Activated effector memory CD4-positive, alpha-beta T cell treated with Interleukin-2 at 50 U/mL for 16 hours (primary cell): ENCODE data around the gene GAL.

Experiments
- DNase-seq: peaks from one replicate; pipeline ENCODE4 v3.0.0-alpha.2; 2020

The GAL gene

DNA sequence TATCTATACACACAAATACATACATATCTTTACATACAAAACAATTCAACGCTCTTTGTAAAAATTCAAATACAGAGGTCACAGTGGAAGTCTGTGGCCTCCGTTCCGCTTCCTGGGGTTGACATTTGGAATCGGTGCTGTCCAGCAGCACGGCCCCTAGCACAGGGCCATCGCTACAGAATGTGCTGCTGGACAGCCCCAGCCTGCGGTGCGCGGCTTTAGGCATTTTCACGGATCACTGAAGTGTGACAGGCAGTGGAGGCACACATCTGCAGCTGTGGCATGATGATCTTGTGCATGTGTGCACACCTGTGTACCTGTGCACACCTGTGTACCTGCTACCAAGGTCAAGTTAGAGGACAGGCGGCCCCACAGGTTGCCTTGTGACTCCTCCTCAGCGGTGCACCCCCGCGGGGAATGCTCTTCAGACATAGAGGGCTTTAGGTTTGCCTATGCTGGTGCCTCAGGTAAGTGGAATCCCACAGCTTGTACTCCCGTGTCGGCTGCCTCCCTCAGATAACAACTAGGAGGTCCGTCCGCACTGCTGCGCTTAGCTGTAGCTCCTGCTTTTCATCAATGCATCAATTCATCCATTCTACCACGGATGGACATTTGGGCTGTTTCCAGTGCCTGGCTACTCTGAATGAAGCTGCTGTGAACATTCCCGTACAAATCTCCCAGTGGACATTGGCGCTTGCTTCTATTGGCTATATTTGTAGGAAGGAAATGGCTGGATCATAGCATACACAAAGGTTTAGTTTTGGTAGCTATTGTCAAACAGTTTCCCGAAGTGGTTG lies 29.9 kb downstream of the GAL start:
- DNase-seq: no peak

DNA sequence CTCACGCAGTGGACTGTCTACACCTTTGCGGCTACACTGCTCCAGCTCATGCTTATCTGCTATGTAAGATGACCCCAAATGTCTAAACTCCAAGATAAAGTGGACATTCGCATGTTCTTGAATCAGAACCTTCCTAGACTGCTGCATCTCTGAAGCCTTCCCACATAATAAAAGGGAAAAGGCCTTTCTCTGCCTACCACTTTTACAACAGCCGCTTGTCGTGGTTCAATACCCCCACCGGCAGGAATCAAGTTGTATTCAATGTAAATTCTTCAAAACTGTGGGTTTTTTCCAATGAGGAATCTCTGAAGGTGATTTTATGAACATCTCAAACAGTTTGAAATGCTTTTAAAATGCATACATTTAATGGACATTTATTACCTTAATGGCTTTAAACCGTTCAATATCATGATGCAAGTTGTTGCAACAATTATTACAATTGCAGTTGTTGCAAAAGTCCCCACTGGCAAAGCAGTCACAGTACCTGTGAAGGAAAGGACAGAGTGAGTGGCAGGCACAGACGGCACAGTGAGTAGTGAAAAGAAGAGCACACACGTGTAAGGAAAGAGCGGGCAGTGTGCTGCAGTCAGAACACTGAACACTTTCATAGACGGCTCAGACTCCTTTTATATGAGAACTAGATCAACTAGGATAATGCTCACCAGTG lies 31.2 kb downstream of the GAL start:
- DNase-seq: no peak

DNA sequence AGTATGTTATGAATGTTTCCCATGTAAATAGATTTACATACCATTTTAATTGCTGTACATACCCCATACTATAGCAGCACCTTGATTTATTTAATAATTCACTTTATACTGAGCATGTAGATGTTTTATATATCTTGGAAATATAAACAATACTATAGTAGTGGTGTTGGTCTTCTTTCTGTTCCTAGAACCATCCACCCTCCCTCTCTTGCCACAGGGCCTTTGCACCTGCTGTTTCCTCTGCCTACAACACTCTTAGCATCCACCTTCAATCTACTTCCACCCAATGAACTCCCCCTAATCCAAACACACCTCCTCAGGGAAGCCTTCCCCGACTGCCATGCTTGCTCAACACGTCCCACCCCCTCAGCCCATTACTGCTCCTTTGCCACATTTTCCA lies 36.7 kb downstream of the GAL start:
- no peak for DNase-seq

GRCh38 chr11:68722143-68722542 lies 37.8 kb downstream of the GAL start:
- no peak for DNase-seq

GRCh38 chr11:68724293-68724692 lies 39.9 kb downstream of the GAL start:
- no peak for DNase-seq

DNA sequence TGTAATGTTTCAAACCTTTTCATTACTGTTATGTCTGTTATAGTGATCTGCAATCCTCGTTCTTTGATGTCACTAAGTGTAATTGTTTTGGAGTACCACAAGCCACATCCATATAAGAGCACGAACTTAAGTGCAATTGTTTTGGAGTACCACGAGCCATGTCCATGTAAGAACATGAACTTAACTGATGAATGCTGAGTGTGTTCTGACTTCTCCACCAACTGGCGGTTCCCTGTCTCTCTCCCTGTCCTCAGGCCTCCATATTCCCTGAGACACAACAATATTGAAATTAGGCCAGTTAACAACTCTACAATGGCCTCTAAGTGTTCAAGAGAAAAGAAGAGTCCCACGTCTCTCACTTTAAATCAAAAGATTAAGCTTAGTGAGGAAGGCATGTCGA lies 43.4 kb downstream of the GAL start:
- no peak for DNase-seq

GRCh38 chr11:68734111-68734510 lies 49.8 kb downstream of the GAL start:
- no peak for DNase-seq

DNA sequence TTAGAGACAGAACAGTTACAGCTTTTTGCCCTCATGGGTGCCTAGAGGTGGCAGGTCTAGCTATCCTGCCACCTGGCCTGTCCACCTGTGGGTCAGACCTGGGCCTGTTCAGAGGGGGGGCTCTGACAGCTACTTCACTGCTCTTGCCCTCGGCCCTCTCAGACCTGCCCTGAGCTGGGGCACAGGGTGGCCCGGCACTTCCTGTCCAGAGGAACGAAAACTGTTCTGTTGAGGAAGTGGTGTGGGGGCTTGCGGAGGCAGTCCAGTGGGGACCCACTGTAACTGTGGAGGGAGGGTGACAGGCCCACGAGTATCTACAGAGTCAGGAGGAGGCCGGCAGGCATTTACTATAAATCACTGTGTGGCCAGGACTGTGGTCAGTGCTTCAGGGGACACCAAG lies 50.8 kb downstream of the GAL start:
- DNase-seq: no peak

GRCh38 chr11:68735646-68736045 lies 51.3 kb downstream of the GAL start:
- no peak for DNase-seq
